Measurements from ENCODE around the gene PRSS38. TPM values are rescaled to one million over a fixed set of nuclear protein-coding genes. Genes with fewer than 3 reads are reported as not detected.

Gene PRSS38
- total RNA-seq, 1 experiment from 2014 or later: not detected

DNA sequence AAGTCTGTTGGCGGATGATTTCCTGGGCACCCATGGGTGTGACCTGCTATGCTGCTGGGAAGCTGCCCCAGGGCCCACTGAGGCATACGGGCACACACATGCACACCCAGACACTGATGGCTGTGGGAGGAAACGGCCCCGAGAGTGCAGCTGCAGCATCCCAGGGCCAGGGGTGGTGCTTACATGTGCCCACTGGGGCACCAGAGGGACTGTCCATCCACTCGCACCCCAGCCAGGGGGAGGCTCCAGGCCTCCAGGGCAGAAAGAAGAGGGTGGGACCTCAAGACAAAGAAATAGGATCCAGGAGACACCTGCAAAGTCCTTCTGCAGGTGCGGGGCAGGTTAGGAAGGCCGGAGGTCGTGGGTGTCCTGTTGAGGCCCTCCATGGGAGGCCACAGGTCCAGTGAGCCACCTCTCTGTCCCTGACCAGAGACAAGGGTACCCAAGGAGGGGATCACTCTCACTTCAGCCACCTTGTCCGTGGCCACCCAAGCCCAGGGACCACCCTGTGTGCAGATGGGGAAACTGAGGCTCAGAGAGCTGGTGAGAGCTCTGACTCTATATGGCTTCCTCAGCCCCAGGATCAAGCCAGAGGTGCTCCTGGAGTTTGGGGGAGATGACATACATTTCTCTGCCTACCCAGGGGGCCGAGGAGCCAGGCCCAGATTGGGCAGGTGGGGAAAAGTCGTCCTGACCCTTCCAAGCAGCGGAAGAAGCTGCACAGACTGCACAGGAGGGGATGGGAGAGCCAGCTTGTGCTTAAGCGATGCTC, 75.2 kb downstream of the PRSS38 start:
- no peak for DNase-seq (ENCODE audit: low read depth)
- in situ Hi-C loops (cut with HindIII; ENCODE audit: low pct_unique_long_range_greater_than_20kb, low sequenced_read_pairs): no loop called here

DNA sequence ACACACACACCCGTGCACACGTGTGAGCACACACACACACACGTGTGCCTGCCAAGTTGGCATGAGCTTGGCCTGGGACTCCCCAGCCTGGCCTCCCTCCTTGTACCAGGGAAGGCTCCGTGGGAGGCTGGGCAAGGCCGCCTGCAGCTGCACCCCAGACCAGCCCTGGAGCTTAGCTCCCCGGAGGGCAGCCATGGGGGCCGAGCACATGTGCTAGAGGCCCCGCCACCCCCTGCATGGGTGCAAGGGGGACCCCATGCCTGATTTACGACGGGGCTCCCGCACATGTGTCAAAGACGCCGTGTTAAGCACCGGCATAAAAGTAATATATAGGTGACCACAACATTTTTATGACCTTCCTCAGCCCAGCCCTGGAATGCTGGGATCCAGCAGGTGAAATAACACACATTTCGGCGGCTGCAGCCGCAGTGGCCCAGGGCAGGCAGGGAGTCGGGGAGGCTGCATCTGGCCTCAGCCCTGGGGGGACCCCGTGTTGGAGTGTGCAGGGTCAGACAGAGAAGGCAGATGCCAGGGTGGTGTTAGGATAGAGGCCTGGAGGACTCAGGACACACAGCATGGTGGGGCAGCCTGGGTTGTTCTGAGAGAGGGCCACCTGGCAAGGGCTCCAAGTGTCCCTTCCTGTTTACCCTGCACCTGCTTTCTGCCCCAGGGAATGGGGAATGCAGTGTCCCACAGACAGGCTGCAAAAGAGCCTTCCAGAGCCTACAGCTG, 75.9 kb downstream of the PRSS38 start:
- no peak for DNase-seq (ENCODE audit: low read depth)
- in situ Hi-C loops (cut with HindIII; ENCODE audit: low pct_unique_long_range_greater_than_20kb, low sequenced_read_pairs): no loop called here

DNA sequence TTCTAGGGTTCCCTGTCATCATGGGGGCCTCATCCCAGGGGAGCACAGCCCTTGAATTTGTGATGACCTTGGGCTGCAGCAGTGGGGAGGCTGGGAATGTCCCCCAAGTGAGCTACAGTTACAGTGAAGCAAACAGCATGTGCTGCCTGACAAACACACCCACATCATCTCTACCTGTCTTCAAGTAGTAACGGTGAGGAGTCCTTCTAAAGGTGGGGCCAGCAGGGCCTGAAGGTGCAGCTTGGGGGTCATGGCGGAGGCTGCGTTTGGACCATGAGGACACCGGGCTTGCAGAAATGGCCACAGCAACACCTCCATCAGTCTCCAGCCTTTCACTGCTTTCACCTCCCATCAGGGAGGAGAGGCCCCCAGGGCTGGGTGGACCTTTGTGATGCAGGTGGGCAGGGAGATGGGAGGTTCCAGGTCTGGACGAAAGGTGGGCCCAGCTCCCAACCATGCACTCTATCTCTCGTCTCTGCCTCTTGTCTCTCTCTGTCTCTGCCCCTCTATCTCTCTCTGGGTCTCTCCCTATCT, 76.5 kb downstream of the PRSS38 start:
- no peak for DNase-seq (ENCODE audit: low read depth)
- in situ Hi-C loops (cut with HindIII; ENCODE audit: low pct_unique_long_range_greater_than_20kb, low sequenced_read_pairs): no loop called here

DNA sequence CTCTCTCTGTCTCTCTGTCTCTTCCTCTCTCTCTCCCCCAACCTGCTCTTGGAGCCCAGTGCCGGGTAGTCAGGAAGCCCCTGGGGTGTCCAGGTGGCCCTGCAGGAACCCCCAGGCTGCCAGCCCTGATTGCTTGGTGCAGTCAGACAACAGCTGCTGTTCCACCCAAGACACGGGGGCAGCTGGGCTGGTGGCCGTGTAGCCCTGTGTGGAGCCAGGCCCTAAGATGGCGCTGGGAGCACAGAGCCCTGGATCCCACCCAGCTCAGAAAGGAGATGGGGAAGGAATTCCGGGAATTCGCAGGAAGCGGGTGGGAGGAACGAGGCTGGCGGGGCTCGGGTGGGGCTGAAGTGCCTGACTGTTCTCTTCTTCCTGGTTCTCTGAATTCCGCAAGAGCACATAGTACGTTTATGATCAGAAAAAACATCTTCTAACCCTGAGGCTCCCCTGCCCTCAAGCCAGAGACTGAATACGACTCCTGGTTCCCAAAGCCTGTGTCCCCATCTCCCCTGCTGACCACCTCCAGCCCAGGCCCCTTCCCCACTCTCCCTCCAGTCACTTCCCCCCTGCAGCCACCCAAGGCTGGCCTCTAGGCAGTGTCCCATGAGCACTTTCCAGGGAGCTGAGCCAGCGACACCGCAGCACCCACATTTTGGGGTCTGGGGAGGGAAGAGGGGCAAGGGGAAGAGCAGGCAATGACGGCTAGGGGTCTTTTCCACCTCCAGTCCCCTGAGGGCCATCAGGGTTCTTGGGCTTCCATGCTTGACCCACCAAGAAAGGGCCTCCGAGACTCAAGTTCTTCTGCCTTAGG, 77.2 kb downstream of the PRSS38 start:
- in situ Hi-C loops (cut with HindIII; ENCODE audit: low pct_unique_long_range_greater_than_20kb, low sequenced_read_pairs): no loop called here
- DNase-seq (ENCODE audit: low read depth): no peak

DNA sequence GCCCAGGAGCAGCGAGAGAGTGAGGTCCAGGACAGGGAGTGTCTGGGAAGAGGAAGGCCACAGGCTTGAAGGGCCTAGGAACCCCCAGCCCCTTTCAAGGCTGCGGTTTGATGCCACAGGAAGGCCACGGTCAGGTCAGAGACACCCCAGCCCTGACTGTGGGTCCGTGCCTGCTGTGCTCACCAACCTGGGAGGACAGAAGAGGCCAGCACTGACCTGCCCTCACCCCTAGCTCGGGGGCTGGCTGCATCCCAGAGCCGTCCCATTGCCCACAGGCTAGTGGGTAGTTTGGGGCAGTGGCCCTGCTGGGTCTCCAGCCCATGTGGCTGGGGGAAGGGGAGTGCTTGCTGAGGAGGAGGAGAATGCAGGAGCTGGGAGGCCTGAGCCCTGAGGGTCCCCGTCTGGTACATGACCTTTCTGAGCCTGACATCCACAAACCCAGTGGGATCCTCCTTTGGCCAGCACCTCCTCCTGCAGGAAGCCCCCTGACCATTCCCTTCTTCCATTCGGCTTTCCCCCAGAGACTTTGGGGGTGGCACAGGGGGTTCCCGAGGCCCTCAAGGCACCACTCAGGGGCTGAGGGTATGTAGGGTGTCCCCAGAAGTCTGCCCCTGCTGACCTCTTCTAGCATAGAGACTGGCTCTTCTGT, 77.9 kb downstream of the PRSS38 start:
- in situ Hi-C loops (cut with HindIII; ENCODE audit: low pct_unique_long_range_greater_than_20kb, low sequenced_read_pairs): no loop called here
- no peak for DNase-seq (ENCODE audit: low read depth)

DNA sequence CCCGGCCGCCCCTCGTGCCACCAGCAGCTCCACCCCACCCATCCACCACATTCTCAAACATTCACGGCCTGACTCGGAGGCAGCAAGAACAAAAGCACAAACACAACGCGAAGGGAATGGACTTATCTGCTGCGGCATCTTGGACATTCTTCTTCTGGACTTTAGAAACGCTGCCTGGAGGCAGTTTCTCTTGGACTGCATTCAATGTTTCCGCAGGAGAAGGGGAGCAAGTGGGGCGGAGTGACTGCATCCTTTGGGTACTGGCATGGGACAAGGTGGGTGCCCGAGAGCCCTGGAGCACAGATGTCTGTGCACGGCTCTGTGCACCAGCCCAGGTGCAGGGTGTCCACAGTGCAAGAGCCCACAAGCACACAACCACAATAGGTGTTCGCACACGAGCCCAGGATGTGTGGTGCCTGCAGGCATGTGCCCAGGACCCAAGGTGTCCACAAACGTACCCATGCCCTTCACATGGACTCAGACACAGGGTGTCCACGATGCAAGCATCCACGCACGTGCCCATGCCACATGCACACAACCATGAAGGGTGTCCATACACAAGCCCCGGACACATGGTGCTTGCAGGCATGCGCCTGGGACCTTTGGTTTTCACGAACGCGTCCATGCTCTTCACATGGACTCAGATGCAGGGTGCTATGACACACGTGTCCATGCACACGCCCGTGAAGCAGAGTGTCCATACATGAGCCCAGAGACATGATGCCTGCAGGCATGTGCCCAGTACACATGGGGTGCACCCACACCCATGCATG, 78.7 kb downstream of the PRSS38 start:
- in situ Hi-C loops (cut with HindIII; ENCODE audit: low pct_unique_long_range_greater_than_20kb, low sequenced_read_pairs): no loop called here

DNA sequence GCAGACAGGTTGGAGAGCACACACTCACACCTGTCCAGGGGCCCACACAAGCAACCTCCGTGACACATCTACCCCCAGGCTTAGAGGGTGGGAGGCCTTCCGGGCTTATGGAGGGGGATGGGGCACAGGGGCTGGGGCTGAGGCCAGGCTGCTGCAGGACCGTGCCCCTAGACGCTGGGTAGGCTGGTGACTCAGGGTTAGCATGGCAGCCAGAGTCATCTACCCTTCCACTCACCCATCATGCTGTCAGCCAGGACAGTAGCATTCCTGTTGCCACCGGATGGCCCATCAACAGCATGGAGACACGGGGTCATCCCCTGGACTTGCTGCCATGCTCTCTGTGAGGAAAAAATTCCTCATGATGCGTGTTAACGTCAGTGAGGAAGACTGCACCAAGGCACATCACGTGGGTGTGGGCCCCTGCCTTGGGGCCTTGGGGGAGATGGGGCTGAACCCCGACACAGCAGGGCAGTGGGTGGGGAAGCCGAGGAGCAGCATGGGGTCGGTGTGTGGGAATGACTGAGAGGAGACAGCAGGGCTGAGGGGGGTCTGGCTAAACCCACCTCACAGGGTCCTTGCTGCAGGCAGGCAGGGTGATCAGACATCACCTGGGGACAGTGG, 79.5 kb downstream of the PRSS38 start:
- DNase-seq (ENCODE audit: low read depth): no peak
- in situ Hi-C loops (cut with HindIII; ENCODE audit: low pct_unique_long_range_greater_than_20kb, low sequenced_read_pairs): no loop called here

More for the DNA sequence above, 78.7 kb downstream of the PRSS38 start:
- no peak for DNase-seq (ENCODE audit: low read depth)

Other genes starting within 250 kb of the PRSS38 start
- 45.4 and 70.1 TPM in 2 replicates for gene JMJD4, start 80.4 kb upstream of the PRSS38 start, total RNA-seq (2014; rRNA removed; shearing (Covaris generic); ENCODE audit: low replicate concordance)
- 79.8 and 86.1 TPM in 2 replicates for gene SNAP47, start 80.2 kb upstream of the PRSS38 start, total RNA-seq (2014; rRNA removed; shearing (Covaris generic); ENCODE audit: low replicate concordance)
- 1.1 and 2.7 TPM in 2 replicates for gene WNT9A, start 132.3 kb downstream of the PRSS38 start, total RNA-seq (2014; rRNA removed; shearing (Covaris generic); ENCODE audit: low replicate concordance)
- 0.49 TPM in 1 of 2 replicates, not detected in the other for gene WNT3A, start 191.3 kb downstream of the PRSS38 start, total RNA-seq (2014; rRNA removed; shearing (Covaris generic); ENCODE audit: low replicate concordance)